Astrocyte of the cerebellum (primary cell): ENCODE data around the gene TDRD12.
"Not testable (repeated sequence)": the region's sequence is repeated elsewhere in the genome, so short reads cannot be mapped to it uniquely, and the experiment has no call there.

ENCODE experiments used
- DNase-seq: peaks from one replicate; pipeline ENCODE4 v3.0.0-alpha.2; 2011; ENCODE audit warnings: low read depth
- H3K4me3 ChIP-seq: 2 replicates; pipeline ENCODE4 v1.5.1; 2011; ENCODE audit warnings: mild to moderate bottlenecking, low read depth, low read length, moderate library complexity
- CTCF ChIP-seq: IDR thresholded peaks from 2 replicates; pipeline ENCODE4 v1.5.1; 2012; ENCODE audit warnings: low read length, low read depth, moderate library complexity, mild to moderate bottlenecking; ENCODE audit errors: missing control alignments
- in situ Hi-C: cut with HindIII; loops from 2 replicates; pipeline ENCODE4 v1.10.0; 2017; ENCODE audit warnings: low sequenced_read_pairs

The TDRD12 gene

GRCh38 chr19:32692727-32693061 lies 26.9 kb upstream of the TDRD12 start:
- in situ Hi-C loops = no loop called here
- TF ChIP-seq CTCF = no peak
- peak overlapping the region; percentile 55 for H3K4me3 ChIP-seq
- no peak for DNase-seq

DNA sequence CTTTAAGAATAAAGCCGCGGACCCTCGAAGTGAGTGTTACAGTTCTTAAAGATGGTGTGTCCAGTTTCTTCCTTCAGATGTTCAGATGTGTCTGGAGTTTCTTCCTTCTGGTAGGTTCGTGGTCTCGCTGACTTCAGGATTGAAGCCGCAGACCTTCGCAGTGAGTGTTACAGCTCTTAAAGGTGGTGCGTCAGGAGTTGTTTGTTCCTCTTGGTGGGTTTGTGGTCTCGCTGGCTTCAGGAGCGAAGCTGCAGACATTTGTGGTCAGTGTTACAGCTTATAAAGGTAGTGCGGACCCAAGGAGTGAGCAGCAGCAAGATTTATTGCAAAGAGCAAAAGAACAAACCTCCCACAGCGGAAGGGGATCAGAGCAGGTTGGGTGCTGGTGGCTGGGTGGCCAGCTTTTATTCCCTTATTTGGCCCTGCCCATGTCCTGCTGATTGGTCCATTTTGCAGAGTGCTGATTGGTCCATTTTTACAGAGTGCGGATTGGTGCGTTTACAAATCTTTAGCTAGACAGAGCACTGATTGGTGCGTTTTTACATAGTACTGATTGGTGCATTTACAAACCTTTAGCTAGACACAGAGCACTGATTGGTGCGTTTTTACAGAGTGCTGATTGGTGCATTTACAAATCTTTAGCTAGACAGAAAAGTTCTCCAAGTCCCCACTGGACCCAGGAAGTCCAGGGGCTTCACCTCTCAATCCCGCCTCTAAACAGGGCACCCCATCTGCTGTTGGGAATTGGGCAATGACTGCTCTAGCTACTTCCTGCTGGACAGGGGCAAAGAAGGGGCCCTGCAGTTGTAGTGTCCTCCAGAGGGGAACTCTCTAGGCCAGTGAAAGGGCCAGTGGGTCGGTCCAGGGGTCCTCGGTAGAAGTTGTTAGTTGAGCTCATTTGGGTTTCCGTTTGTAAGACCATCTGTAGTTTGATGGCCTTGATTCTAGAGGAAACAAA lies 26.1 kb upstream of the TDRD12 start:
- DNase-seq, in situ Hi-C loops: not testable (repeated sequence)
- peak overlapping the region; percentile 55 for H3K4me3 ChIP-seq

GRCh38 chr19:32694316-32694715 lies 25.3 kb upstream of the TDRD12 start:
- H3K4me3 ChIP-seq, in situ Hi-C loops, DNase-seq: not testable (repeated sequence)

GRCh38 chr19:32694851-32695250 lies 24.7 kb upstream of the TDRD12 start:
- DNase-seq, in situ Hi-C loops, H3K4me3 ChIP-seq: not testable (repeated sequence)

DNA sequence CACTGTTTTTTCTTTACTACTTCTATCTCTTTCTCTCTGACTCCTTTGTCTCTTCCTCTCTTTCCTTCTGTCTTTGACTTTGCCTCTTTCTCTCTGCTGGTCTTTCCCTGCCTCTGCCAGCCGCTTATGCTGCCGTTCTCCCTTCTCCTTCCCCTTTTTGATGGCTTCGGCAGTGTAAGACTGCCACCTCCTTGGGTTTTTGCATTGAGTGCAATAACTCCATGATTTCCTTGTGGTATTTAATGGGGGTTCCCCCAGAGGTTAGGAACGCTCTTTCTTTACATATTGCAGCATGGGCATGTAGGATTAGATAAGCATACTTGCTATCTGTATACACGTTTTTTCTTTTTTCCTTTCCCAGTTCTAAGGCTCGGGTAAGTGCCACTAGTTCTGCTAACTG lies 24.1 kb upstream of the TDRD12 start:
- DNase-seq, in situ Hi-C loops, H3K4me3 ChIP-seq: not testable (repeated sequence)

DNA sequence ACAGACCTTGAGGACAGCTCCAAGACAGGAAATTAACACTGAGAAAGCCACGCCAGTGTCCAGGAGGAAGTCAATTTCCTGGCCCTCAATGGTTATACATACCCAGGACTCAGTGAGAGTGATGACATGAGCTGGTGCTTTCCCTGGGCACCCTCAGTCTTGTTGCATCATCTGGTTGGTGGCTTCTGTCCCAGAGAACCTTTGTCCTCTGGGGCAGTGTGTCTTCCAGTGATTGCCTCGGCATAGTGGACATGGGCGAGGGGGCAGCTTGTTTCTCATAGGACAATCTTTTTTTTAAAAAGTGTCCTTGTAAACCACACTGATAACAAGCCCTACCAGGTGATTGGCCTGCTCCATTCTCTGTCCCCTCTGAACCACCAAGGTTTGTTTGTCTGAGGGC lies 22.8 kb upstream of the TDRD12 start:
- in situ Hi-C loops, H3K4me3 ChIP-seq, DNase-seq: not testable (repeated sequence)

DNA sequence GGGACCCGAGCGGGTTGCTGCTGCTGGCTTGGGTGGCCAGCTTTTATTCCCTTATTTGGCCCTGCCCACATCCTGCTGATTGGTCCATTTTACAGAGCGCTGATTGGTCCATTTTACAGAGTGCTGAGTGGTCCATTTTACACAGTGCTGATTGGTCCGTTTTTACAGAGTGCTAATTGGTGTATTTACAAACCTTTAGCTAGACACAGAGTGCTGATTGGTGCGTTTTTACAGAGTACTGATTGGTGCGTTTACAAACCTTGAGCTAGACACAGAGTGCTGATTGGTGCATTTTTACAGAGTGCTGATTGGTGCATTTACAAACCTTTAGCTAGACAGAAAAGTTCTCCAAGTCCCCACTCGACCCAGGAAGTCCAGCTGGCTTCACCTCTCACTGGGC lies 19.4 kb upstream of the TDRD12 start:
- in situ Hi-C loops, H3K4me3 ChIP-seq, DNase-seq: not testable (repeated sequence)

DNA sequence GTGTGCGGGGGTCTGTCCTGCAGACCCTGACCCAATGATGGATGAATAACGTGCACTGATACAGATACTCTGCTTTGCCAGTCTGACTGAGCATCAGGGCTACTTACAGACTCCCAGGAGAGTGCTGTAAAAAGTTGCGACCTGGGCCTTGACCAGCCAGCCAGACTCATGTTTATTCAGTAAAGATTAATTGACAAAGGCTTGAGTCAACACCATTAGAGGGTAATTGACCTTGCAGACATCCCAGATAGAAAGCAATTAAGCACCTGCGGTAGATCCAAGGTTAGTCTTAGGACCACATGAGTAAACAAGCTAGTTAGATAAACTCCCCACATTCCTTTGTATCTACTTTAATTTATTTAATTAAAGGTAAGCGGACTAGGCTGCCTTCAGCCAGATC lies 17.6 kb upstream of the TDRD12 start:
- no peak overlapping the region for H3K4me3 ChIP-seq
- no peak for DNase-seq
- no peak for TF ChIP-seq CTCF
- in situ Hi-C loops = no loop called here

GRCh38 chr19:32704006-32704405 lies 15.6 kb upstream of the TDRD12 start:
- DNase-seq, H3K4me3 ChIP-seq, in situ Hi-C loops: not testable (repeated sequence)

DNA sequence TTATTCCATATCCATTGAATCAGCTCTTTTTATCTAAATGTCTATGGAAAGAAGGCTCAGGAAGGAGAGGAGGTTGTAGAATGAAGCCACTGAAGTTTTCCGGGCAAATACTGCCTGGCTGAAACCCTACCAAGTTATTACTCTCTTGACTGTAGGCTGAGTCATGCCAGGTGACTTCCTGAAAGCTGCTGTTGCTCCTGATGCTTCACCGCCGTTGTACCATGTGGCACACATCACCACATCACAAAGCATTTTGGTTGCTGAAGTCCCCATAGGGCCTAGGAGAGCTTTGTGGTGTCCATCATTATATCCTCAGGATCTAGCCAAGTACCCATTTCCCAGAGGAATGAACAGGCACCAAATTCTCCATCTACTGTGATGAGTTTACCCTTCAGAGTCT lies 11.1 kb upstream of the TDRD12 start:
- in situ Hi-C loops = no loop called here
- no peak overlapping the region for H3K4me3 ChIP-seq
- TF ChIP-seq CTCF = no peak
- DNase-seq = no peak
